Stomach (tissue), 4 donors: Measurements from ENCODE around the gene ZCCHC10.
A peak's percentile ranks its signal among the peaks of the same experiment; 100 is the strongest.

Experiments
- CTCF ChIP-seq, 7 experiments: fragments of 450-650 bp in 4 of 7; fragments of 200-600 bp in 3 of 7; sonication (generic) in 3 of 7; IDR thresholded peaks; one replicate each; pipeline ENCODE4 v1.5.1; 2016 to 2019; ENCODE audit warnings: antibody characterized with exemption in 7 of 7, control low read depth in 2 of 7, mild to moderate bottlenecking in 1 of 7
- EP300 ChIP-seq: sonication (generic); formaldehyde crosslinking; IDR thresholded peaks from one replicate; pipeline ENCODE4 v1.6.1; 2017; ENCODE audit warnings: antibody characterized with exemption
- POLR2A ChIP-seq, 4 donors: fragments of 450-650 bp; IDR thresholded peaks; one replicate each; pipeline ENCODE4 v1.6.1; 2016; ENCODE audit warnings: antibody characterized with exemption in 4 of 4, control low read depth in 2 of 4, mild to moderate bottlenecking in 1 of 4, moderate library complexity in 1 of 4
- POLR2AphosphoS5 ChIP-seq, 3 donors: sonication (generic); formaldehyde crosslinking; IDR thresholded peaks; one replicate each; pipeline ENCODE4 v1.6.1; 2016; ENCODE audit warnings: antibody characterized with exemption in 3 of 3

GRCh38 chr5:132962429-132963021 is 63.8 kb downstream of the ZCCHC10 start:
- TF ChIP-seq EP300, result peak; percentile 14
- TF ChIP-seq POLR2A (IDR thresholded peaks at IDR 0.05), result no peak
- no peak for TF ChIP-seq CTCF (IDR thresholded peaks at IDR 0.05)
- TF ChIP-seq POLR2AphosphoS5 (IDR thresholded peaks at IDR 0.05), result peak; percentile 66 to 69 (median 66)
